Loucy (cell line): ENCODE measurements around the gene MYCBP2.

Experiments
- H2AFZ ChIP-seq: fragments of 200-600 bp; sonication (generic); 2 replicates; pipeline ENCODE4 v1.6.0; 2016; ENCODE audit warnings: antibody characterized with exemption, mild to moderate bottlenecking, low read length, moderate library complexity
- H3F3A ChIP-seq: fragments of 200-600 bp; 2 replicates; pipeline ENCODE4 v1.6.0; 2016; ENCODE audit warnings: antibody characterized with exemption, low read depth, mild to moderate bottlenecking
- H3K27me3 ChIP-seq: fragments of 200-600 bp; sonication (generic); 2 replicates; pipeline ENCODE4 v1.6.1; 2014; ENCODE audit warnings: low read length, mild to moderate bottlenecking; ENCODE audit not compliant: insufficient read depth, poor library complexity, severe bottlenecking
- H3K36me3 ChIP-seq: fragments of 200-600 bp; sonication (generic); 2 replicates; pipeline ENCODE4 v1.6.1; 2016; ENCODE audit warnings: low read length; ENCODE audit not compliant: insufficient read depth
- H3K4me1 ChIP-seq: fragments of 200-600 bp; sonication (generic); 2 replicates; pipeline ENCODE4 v1.5.1; 2014; ENCODE audit warnings: low read length, mild to moderate bottlenecking; ENCODE audit not compliant: insufficient read depth, poor library complexity, severe bottlenecking
- H3K4me2 ChIP-seq: fragments of 200-600 bp; sonication (generic); 2 replicates; pipeline ENCODE4 v1.6.0; 2014; ENCODE audit warnings: antibody characterized with exemption, low read length, low read depth, mild to moderate bottlenecking; ENCODE audit not compliant: poor library complexity, severe bottlenecking
- H3K4me3 ChIP-seq: fragments of 200-600 bp; sonication (generic); 2 replicates; pipeline ENCODE4 v1.5.1; 2014; ENCODE audit warnings: low read length, mild to moderate bottlenecking, mixed read lengths; ENCODE audit not compliant: poor library complexity, severe bottlenecking
- H3K79me2 ChIP-seq: fragments of 200-600 bp; sonication (generic); 2 replicates; pipeline ENCODE4 v1.6.1; 2014; ENCODE audit warnings: low read length; ENCODE audit not compliant: insufficient read depth
- H3K9ac ChIP-seq: fragments of 200-600 bp; sonication (generic); 2 replicates; pipeline ENCODE4 v1.6.0; 2014; ENCODE audit warnings: mild to moderate bottlenecking, low read depth, low read length, moderate library complexity; ENCODE audit not compliant: poor library complexity, severe bottlenecking
- H3K9me2 ChIP-seq: fragments of 200-600 bp; sonication (generic); replicated peaks from 2 replicates; pipeline ENCODE4 v1.6.1; 2016; ENCODE audit warnings: low read depth, low read length, mixed read lengths
- H3K9me3 ChIP-seq: fragments of 200-600 bp; sonication (generic); 2 replicates; pipeline ENCODE4 v1.6.1; 2014; ENCODE audit warnings: mild to moderate bottlenecking, antibody characterized with exemption, low read length, low read depth; ENCODE audit not compliant: insufficient read depth
- H4K20me1 ChIP-seq: fragments of 200-600 bp; sonication (generic); 2 replicates; pipeline ENCODE4 v1.6.0; 2014; ENCODE audit warnings: antibody characterized with exemption, low read length, mild to moderate bottlenecking; ENCODE audit not compliant: insufficient read depth, poor library complexity, severe bottlenecking
- EZH2phosphoT487 ChIP-seq: fragments of 200-600 bp; IDR thresholded peaks from 2 replicates; pipeline ENCODE4 v1.6.1; 2018; ENCODE audit warnings: antibody characterized with exemption, mild to moderate bottlenecking, moderate library complexity, borderline replicate concordance
- TF ChIP-seq, protein P1 (sequence below): fragments of 200-600 bp; sonication (generic); conservative IDR thresholded peaks from 2 replicates; pipeline ENCODE4 v1.5.1; 2014; ENCODE audit warnings: mild to moderate bottlenecking, antibody characterized with exemption, low read length

Gene MYCBP2

DNA sequence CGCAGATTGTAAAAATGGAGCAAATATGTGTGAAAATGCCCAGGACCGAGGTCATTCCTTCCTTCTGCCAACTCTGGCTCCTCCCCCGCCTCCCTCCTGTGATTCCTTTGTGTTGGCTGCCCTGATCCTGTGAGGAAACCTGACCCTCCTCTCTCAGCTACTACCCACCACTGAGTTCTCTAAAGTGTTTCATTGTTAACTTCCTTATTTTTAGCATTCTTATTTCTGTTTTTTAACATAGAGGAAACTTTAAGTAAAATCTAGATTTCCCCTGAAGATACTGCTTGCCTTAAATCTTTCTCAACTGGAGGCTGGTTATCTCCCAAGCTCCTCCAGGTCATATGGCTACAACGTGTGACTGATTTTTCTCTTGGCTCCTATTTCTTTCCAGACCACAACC lies 278.2 kb downstream of the MYCBP2 start:
- Histone ChIP-seq H3K36me3 (peaks cover 65% of the 10 kb centered on the region; the same call in 1 of the 2 replicates), H3K4me1 (no peaks in the 10 kb centered on the region), H3K9me3 (no peaks in the 10 kb centered on the region), H3K9me2 (no peaks in the 10 kb centered on the region), H3K27me3 (no peaks in the 10 kb centered on the region), H3K4me3 (no peak overlapping the region), H3K4me2 (no peak overlapping the region), H3F3A (no peaks in the 10 kb centered on the region), H4K20me1 (no peaks in the 10 kb centered on the region), H3K9ac (no peak overlapping the region), H2AFZ (no peak overlapping the region), H3K79me2 (no peaks in the 10 kb centered on the region)
- no peak for TF ChIP-seq EZH2phosphoT487
- TF ChIP-seq, protein P1, sequence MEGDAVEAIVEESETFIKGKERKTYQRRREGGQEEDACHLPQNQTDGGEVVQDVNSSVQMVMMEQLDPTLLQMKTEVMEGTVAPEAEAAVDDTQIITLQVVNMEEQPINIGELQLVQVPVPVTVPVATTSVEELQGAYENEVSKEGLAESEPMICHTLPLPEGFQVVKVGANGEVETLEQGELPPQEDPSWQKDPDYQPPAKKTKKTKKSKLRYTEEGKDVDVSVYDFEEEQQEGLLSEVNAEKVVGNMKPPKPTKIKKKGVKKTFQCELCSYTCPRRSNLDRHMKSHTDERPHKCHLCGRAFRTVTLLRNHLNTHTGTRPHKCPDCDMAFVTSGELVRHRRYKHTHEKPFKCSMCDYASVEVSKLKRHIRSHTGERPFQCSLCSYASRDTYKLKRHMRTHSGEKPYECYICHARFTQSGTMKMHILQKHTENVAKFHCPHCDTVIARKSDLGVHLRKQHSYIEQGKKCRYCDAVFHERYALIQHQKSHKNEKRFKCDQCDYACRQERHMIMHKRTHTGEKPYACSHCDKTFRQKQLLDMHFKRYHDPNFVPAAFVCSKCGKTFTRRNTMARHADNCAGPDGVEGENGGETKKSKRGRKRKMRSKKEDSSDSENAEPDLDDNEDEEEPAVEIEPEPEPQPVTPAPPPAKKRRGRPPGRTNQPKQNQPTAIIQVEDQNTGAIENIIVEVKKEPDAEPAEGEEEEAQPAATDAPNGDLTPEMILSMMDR, result no peak

- TF ChIP-seq, protein P1, result no peak
- TF ChIP-seq EZH2phosphoT487, result no peak
- no peaks in the 10 kb centered on the region for H3K4me1 ChIP-seq
- H2AFZ ChIP-seq, result no peak overlapping the region
- no peaks in the 10 kb centered on the region for H3F3A ChIP-seq
- no peak overlapping the region for H3K4me3 ChIP-seq
- H3K27me3 ChIP-seq, result no peaks in the 10 kb centered on the region
- H4K20me1 ChIP-seq, result no peaks in the 10 kb centered on the region
- H3K9me3 ChIP-seq, result no peaks in the 10 kb centered on the region
- peaks cover 60% of the 10 kb centered on the region; the same call in 1 of the 2 replicates for H3K36me3 ChIP-seq
- H3K4me2 ChIP-seq, result no peak overlapping the region
- no peaks in the 10 kb centered on the region for H3K9me2 ChIP-seq
- no peak overlapping the region for H3K9ac ChIP-seq
- no peaks in the 10 kb centered on the region for H3K79me2 ChIP-seq
These were observed 279.1 kb downstream of the MYCBP2 start for GRCh38 chr13:77047649-77048343.

DNA sequence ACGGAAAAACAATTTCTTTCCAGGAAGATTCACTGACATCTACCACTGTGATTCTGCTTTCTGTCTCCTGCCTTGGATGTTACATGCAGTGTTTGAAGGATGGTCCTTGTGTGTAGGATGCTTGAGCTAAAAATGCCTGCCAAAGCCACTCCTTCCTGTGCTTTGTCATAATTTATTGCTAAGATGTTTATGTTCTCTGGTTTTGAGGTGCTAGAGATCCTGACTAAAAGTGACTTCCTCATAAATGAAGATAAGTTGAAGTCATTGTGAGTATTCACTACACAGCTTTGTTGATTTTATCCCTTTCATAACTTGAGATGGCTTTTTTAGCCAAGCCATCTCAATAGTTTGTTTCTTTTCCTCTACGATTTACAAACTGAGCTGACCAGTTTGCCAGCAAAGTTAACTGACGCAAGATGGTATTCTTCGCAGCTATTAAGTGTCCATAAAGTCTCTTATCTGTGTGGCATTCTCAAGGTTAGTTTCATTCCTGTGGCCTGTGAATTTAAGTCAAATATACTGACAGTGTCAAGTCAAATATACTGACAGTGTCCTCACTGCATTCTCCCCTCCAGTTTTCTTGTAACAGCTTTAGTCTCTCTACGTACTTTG lies 284.2 kb downstream of the MYCBP2 start:
- no peaks in the 10 kb centered on the region for H3K4me1 ChIP-seq
- no peaks in the 10 kb centered on the region for H3K27me3 ChIP-seq
- no peaks in the 10 kb centered on the region for H3K9me2 ChIP-seq
- H3K4me3 ChIP-seq, result no peak overlapping the region
- TF ChIP-seq, protein P1, result no peak
- TF ChIP-seq EZH2phosphoT487, result no peak
- no peak overlapping the region for H3K4me2 ChIP-seq
- no peak overlapping the region for H3K9ac ChIP-seq
- H4K20me1 ChIP-seq, result no peaks in the 10 kb centered on the region
- no peaks in the 10 kb centered on the region for H3K79me2 ChIP-seq
- H3K36me3 ChIP-seq, result peaks cover 18% of the 10 kb centered on the region; the same call in 1 of the 2 replicates
- no peaks in the 10 kb centered on the region for H3F3A ChIP-seq
- no peaks in the 10 kb centered on the region for H3K9me3 ChIP-seq
- H2AFZ ChIP-seq, result no peak overlapping the region
